Peyer's patch (tissue), 4 donors: Measurements from ENCODE around the gene KCNQ2.

Experiments used
- POLR2A ChIP-seq, 2 donors: fragments of 450-650 bp; IDR thresholded peaks; one replicate each; pipeline ENCODE4 v1.5.1; 2017; ENCODE audit warnings: antibody characterized with exemption in 2 of 2, mild to moderate bottlenecking in 2 of 2, moderate library complexity in 2 of 2
- TF ChIP-seq, protein P1 (sequence below), 6 experiments: fragments of 450-650 bp in 4 of 6; fragments of 200-600 bp in 2 of 6; sonication (generic) in 1 of 6; IDR thresholded peaks; one replicate each; pipeline ENCODE4 v1.5.1; 2017 to 2019; ENCODE audit warnings: antibody characterized with exemption in 6 of 6, mild to moderate bottlenecking in 3 of 6, moderate library complexity in 1 of 6

DNA sequence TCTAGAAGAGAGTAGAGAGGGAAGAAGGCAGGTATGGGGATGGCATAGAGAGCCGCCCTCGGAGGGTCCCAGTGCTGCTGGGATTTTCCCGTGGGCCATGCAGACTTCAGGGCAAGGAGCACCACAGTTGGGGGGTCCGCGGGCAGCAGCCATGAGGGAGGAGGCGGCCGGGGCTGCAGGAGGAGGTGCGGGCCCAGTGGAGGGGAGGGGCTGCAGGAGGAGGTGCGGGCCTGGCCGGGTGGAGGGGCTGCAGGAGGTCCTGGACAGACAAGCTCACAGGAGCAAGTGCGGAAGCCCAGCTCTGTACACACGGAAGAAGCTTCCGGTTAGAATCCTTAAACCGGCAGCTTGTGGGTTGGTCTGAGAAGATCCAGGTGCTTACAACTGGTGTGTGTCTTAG lies 76.7 kb downstream of the KCNQ2 start:
- TF ChIP-seq, protein P1, sequence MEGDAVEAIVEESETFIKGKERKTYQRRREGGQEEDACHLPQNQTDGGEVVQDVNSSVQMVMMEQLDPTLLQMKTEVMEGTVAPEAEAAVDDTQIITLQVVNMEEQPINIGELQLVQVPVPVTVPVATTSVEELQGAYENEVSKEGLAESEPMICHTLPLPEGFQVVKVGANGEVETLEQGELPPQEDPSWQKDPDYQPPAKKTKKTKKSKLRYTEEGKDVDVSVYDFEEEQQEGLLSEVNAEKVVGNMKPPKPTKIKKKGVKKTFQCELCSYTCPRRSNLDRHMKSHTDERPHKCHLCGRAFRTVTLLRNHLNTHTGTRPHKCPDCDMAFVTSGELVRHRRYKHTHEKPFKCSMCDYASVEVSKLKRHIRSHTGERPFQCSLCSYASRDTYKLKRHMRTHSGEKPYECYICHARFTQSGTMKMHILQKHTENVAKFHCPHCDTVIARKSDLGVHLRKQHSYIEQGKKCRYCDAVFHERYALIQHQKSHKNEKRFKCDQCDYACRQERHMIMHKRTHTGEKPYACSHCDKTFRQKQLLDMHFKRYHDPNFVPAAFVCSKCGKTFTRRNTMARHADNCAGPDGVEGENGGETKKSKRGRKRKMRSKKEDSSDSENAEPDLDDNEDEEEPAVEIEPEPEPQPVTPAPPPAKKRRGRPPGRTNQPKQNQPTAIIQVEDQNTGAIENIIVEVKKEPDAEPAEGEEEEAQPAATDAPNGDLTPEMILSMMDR (IDR thresholded peaks at IDR 0.05) = no peak
- no peak for TF ChIP-seq POLR2A (IDR thresholded peaks at IDR 0.05)
